A673 (cell line): ENCODE data around the gene FOXF1. TPM values are rescaled to one million over a fixed set of nuclear protein-coding genes. Genes with fewer than 3 reads are reported as not detected.

Source experiments
- BruUV-seq: library from RNA; stranded (reverse); fragments of 400-500 nt; replicated peaks from 2 replicates; lab custom pipeline; 2021; lab: Mats Ljungman, UMichigan
- CTCF ChIA-PET: fragments of 300-600 bp; sonication (Branson Sonifier 250); formaldehyde crosslinking; loops from one replicate; lab custom pipeline; 2022; ENCODE audit warnings: antibody characterized with exemption; lab: Charles Lee
- POLR2A ChIA-PET: fragments of 300-600 bp; sonication (Branson Sonifier 250); formaldehyde crosslinking; loops from one replicate; lab custom pipeline; 2022; ENCODE audit warnings: antibody characterized with exemption; ENCODE audit not compliant: low non-redundant PET; lab: Charles Lee
- DNase-seq: peaks from one replicate; pipeline ENCODE4 v3.0.0-alpha.2; 2015; ENCODE audit warnings: low spot score
- H3K27ac ChIP-seq: fragments of 200-600 bp; sonication (generic); 2 replicates; pipeline ENCODE4 v1.5.1; 2016; ENCODE audit warnings: mixed run types, low read depth, mild to moderate bottlenecking, mixed read lengths, antibody characterized with exemption, low read length; ENCODE audit not compliant: poor library complexity, severe bottlenecking
- H3K27me3 ChIP-seq: fragments of 200-600 bp; sonication (generic); replicated peaks from 2 replicates; pipeline ENCODE4 v1.6.1; 2017; ENCODE audit warnings: mixed run types, low read depth, mild to moderate bottlenecking, mixed read lengths, antibody characterized with exemption, low read length; ENCODE audit not compliant: insufficient read depth, poor library complexity
- H3K36me3 ChIP-seq: fragments of 200-600 bp; sonication (generic); 2 replicates; pipeline ENCODE4 v1.6.1; 2016; ENCODE audit warnings: mixed run types, mild to moderate bottlenecking, mixed read lengths, antibody characterized with exemption, low read length; ENCODE audit not compliant: insufficient read depth, poor library complexity, severe bottlenecking
- H3K4me1 ChIP-seq: fragments of 200-600 bp; sonication (generic); 2 replicates; pipeline ENCODE4 v1.6.1; 2017; ENCODE audit warnings: mixed run types, mild to moderate bottlenecking, mixed read lengths, antibody characterized with exemption, low read length; ENCODE audit not compliant: insufficient read depth, poor library complexity, severe bottlenecking
- H3K4me3 ChIP-seq: fragments of 200-600 bp; sonication (generic); 2 replicates; pipeline ENCODE4 v1.5.1; 2016; ENCODE audit warnings: low read depth, mixed run types, mild to moderate bottlenecking, mixed read lengths, low read length; ENCODE audit not compliant: poor library complexity, severe bottlenecking
- H3K9me3 ChIP-seq: fragments of 200-600 bp; sonication (generic); 2 replicates; pipeline ENCODE4 v1.6.1; 2016; ENCODE audit warnings: mixed run types, low read depth, mild to moderate bottlenecking, mixed read lengths, antibody characterized with exemption, low read length; ENCODE audit not compliant: poor library complexity, severe bottlenecking
- CTCF ChIP-seq: fragments of 300-800, 200-600 bp; sonication (generic); conservative IDR thresholded peaks from 2 replicates; pipeline ENCODE4 v1.5.1; 2017; ENCODE audit warnings: low read depth, mild to moderate bottlenecking, antibody characterized with exemption, low read length, moderate library complexity, mixed read lengths
- EZH2 ChIP-seq: fragments of 200-600 bp; sonication (generic); IDR thresholded peaks from 2 replicates; pipeline ENCODE4 v1.6.1; 2017; ENCODE audit warnings: borderline replicate concordance, low read depth, mild to moderate bottlenecking, mixed read lengths, antibody characterized with exemption, low read length; ENCODE audit not compliant: poor library complexity, severe bottlenecking
- intact Hi-C: fragments of 100-400 bp; cut with micrococcal nuclease; formaldehyde crosslinking; loops from one replicate; pipeline ENCODE4 v1.10.0; 2022; ENCODE audit not compliant: unreplicated experiment
- total RNA-seq: library from RNA; stranded (reverse); gene quantifications from 2 replicates; pipeline ENCODE4 v1.2.3, GENCODE V29; 2021

FOXF1 gene
- total RNA-seq, 1 experiment from 2014 or later = not detected

- DNase-seq = no peak
- Histone ChIP-seq H3K4me1 (no peaks in the 10 kb centered on the region), H3K27me3 (peaks cover 100% of the 10 kb centered on the region), H3K9me3 (no peaks in the 10 kb centered on the region), H3K4me3 (no peak overlapping the region), H3K36me3 (no peaks in the 10 kb centered on the region), H3K27ac (no peak overlapping the region)
- no TSS peak for BruUV-seq
- intact Hi-C loops = no loop called here
- TF ChIP-seq CTCF = no peak
- TF ChIP-seq EZH2 = no peak
- CTCF ChIA-PET = no interaction called here
- POLR2A ChIA-PET = no interaction called here
These were observed 18.7 kb upstream of the FOXF1 start for GRCh38 chr16:86491640-86492023.

GRCh38 chr16:86492267-86492960, 17.9 kb upstream of the FOXF1 start:
- Histone ChIP-seq H3K4me1 (no peaks in the 10 kb centered on the region), H3K4me3 (no peak overlapping the region), H3K36me3 (no peaks in the 10 kb centered on the region), H3K27me3 (peaks cover 100% of the 10 kb centered on the region), H3K27ac (no peak overlapping the region), H3K9me3 (no peaks in the 10 kb centered on the region)
- no peak for TF ChIP-seq CTCF
- no peak for TF ChIP-seq EZH2
- CTCF ChIA-PET = no interaction called here
- POLR2A ChIA-PET = no interaction called here
- no peak for DNase-seq
- intact Hi-C loops = no loop called here
- BruUV-seq = no TSS peak

- BruUV-seq = no TSS peak
- H3K9me3 ChIP-seq = no peaks in the 10 kb centered on the region
- ChIA-PET CTCF (no interaction called here), POLR2A (no interaction called here)
- H3K36me3 ChIP-seq = no peaks in the 10 kb centered on the region
- H3K27ac ChIP-seq = no peak overlapping the region
- intact Hi-C loops = no loop called here
- peaks cover 100% of the 10 kb centered on the region for H3K27me3 ChIP-seq
- no peak for TF ChIP-seq CTCF
- no peak for TF ChIP-seq EZH2
- no peak for DNase-seq
- H3K4me1 ChIP-seq = no peaks in the 10 kb centered on the region
- no peak overlapping the region for H3K4me3 ChIP-seq
These were observed 17.2 kb upstream of the FOXF1 start for GRCh38 chr16:86492961-86493629.
